GM19463 (cell line): ENCODE data around the gene CRYGC.

Source experiments
- ATAC-seq: cut with Tn5 transposase; IDR thresholded peaks from one replicate; pipeline ENCODE4 v1.9.1; 2021; ENCODE audit warnings: mild to moderate bottlenecking, moderate library complexity; ENCODE audit not compliant: unreplicated experiment

The CRYGC gene

DNA sequence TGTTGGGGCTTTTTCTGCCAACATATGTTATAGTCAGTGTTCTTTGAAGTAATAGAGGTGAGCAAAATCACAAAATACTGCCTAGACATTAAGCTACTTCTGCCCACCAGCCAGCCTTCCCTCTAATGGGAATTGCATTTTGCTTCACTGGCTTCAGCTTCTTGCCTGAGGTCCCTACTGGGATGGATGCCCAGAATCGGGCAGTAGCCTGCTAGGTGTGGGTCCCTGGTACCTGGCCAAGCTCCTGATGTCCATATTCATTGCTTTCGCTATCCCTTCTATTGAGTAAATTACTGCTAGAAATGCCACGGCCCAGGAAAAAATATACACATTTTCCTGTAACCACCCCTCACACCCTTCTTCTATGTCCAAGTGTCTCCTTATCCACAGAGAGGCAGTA, 32.3 kb downstream of the CRYGC start:
- ATAC-seq: no peak

DNA sequence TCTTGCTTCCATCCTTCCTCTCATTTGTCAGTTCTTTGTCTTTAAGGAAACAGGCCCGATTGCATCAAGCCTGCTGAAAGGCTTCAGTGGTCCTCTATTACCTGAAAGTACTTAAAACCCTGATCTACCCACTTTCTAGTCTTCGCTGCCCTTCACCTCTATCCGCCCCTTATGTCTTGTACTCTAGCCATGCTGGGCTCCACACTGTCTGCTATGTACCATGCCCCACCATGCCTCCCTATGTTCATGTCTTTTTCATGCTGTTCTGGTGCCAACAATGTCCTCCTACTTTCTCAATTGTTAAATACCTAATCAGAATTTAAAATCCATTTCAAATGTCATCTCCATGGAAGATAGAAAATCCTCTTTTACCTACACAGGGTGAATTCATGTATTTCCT, 33.5 kb downstream of the CRYGC start:
- no peak for ATAC-seq

DNA sequence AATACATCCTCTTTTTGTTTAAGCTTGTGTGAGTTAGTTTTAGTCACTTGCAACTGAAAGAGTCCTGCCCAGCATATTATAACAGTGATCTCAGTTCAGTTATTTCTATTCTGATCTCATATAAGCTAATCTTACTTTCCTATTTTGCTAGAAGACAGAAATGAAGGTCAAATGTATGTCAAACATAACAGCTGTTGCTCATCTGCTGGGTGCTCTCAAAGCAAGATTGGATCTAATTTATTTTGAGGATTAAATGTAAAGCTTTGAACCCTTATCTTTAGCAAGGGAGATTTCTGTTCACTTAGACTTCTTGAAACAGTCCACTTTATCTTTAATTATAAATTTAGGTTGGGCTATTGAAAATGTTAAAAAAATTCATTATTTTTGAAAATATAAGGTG, 36.5 kb downstream of the CRYGC start:
- no peak for ATAC-seq

DNA sequence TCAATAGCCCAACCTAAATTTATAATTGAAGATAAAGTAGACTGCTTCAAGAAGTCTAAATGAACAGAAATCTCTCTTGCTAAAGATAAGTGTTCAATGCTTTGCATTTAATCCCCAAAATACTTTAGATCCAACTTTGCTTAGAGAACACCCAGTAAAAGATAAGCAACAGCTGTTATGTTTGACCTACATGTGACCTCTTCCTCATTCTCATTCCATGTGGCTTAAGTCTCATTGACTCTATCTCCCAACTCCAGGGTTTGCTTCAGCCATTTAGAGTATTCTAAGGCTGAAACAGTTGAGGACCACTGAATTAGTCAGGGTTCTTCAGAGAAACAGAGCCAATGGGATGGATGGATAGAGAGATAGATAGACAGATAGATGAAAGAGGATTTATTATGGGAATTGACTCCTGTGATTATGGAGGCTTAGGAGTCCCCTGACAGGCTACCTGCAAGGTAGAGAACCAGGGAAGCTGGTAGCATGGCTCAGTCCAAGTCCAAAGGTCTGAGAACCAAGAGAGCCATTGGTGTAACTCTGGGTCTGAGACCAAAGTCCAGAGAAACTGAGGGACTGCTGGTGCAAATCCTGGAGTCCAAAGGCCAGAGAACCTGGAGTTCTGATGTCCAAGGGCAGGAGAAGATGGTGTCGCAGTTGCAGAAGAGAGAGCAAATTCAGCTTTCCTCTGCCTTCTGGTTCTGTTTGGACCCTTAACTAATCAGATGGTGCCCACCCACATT, 37.4 kb downstream of the CRYGC start:
- no peak for ATAC-seq

DNA sequence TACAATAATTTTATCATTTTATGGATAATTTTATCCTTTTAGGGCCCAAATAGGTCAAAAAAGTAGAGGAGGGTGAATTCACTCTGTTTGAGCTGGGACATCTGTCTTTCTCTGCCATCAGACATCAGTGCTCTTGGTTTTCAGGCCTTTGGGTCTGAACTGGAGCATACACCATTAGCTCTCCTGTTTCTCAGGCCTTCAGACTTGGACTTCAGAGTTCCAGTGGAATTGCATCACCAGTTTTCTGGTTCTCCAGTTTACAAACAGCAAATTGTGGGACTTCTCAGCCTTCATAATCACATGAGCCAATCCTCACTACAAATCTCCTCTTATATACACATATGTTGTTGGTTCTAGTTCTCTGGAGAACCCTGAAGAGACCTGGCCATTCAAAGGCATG, 39.2 kb downstream of the CRYGC start:
- no peak for ATAC-seq

DNA sequence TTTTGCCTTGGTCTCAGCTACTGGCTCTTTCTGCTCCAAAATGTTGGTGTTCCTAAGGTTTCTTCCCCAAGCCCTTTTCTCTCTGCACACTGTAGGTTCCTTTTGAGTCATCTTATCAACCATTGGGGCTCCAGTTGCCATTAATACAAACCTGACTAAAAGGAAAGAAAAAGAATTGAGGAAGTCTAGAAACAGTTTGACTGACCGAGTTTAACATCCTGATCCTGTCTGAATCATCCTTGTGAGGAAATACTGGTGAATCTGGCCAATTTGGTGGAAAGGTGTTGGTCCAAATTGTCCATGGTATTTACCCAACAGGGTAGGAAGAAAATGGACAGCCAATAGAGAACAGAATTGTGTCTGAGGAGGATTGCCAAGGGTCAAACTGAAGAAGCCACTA, 43.6 kb downstream of the CRYGC start:
- ATAC-seq: no peak

DNA sequence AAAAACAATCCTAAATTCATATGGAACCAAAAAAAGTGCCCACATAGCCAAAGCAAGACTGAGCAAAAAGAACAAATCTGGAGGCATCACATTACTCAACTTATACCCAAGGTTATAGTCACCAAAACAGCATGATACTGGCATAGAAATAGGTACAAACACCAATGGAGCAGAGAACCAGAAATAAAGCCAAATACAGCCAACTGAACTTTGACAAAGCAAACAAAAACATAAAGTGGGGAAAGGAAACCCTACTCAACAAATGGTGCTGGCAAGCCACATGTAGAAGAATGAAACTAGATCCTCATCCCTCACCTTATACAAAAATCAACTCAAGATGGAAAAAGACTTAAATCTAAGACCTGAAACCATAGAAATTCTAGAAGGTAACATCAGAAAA, 45.8 kb downstream of the CRYGC start:
- ATAC-seq: no peak
